Measurements from ENCODE around the gene GAD2.

GRCh38 chr10:26269754-26270153 lies 53.2 kb downstream of the GAD2 start:
- no peak for TF ChIP-seq ZNF565 (CRISPR knock-in tag; conservative IDR thresholded peaks at IDR 0.05; ENCODE audit: low read depth)
- no peak for TF ChIP-seq PATZ1 (CRISPR knock-in tag; IDR thresholded peaks at IDR 0.05; ENCODE audit: borderline replicate concordance)
- TF ChIP-seq GLIS3 (CRISPR knock-in tag; IDR thresholded peaks at IDR 0.05) = no peak
- TF ChIP-seq CSDC2 (CRISPR knock-in tag; IDR thresholded peaks at IDR 0.05) = no peak
- TF ChIP-seq BACH2 (CRISPR knock-in tag; IDR thresholded peaks at IDR 0.05; ENCODE audit: borderline replicate concordance) = no peak
- TF ChIP-seq TCF4 (CRISPR knock-in tag; IDR thresholded peaks at IDR 0.05; ENCODE audit: borderline replicate concordance) = no peak
- no peak for TF ChIP-seq CREB5 (CRISPR knock-in tag; IDR thresholded peaks at IDR 0.05; ENCODE audit: low read depth)
- TF ChIP-seq ZFP3 (CRISPR knock-in tag; IDR thresholded peaks at IDR 0.05) = no peak
- no peak for TF ChIP-seq ZNF70 (CRISPR knock-in tag; IDR thresholded peaks at IDR 0.05)
- TF ChIP-seq ZFP30 (CRISPR knock-in tag; IDR thresholded peaks at IDR 0.05) = no peak
- TF ChIP-seq ISL1 (CRISPR knock-in tag; IDR thresholded peaks at IDR 0.05) = no peak
- TF ChIP-seq RARB (CRISPR knock-in tag; IDR thresholded peaks at IDR 0.05) = no peak
- no peak for TF ChIP-seq PPARA (CRISPR knock-in tag; IDR thresholded peaks at IDR 0.05; ENCODE audit: borderline replicate concordance)

Measured in SK-N-SH treated with all-trans-retinoic acid at 6 μM for 48 hours (cell line).